ENCODE results near the gene WHRN.

DNA sequence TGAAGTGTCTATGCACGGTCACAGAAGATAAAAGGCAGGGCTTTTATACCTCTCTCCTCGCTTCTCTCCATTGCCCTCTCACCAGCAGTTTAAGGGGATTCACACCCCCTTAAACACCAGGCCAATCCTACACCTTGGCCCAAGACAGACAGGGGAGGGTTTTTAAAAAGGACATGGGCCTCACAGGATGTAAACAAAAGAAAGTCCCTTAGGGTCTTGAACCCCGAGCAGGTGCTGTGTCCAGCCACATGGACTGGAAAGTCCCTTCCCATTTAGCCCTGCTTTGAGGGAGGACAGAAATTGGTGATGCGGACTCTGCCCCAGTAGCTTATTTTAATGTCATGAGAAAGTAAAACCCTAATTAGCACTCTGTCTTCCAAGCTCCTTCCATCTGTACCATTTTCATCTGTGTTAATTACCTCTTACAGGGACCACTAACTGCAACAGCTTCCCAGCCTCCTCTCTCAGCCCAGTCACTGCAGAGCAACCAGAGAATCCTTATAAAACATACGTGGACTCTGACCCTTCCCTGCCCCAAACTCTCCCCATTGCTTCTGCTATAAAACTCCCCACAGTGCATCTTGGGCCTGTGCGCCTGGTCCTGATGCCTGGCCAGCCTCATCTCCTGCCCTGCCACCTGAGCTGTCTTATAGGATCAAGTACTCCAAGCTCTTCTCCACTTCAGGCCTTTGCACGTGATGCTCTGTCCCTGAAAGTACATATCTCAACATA is 16.7 kb downstream of the WHRN start:
- TF ChIP-seq CTCF (IDR thresholded peaks at IDR 0.05; ENCODE audit: insufficient read depth, low read length) = no peak
- TF ChIP-seq POLR2AphosphoS5 (IDR thresholded peaks at IDR 0.05; ENCODE audit: low read depth) = no peak
- no peak for TF ChIP-seq GABPA (IDR thresholded peaks at IDR 0.05; ENCODE audit: low read depth)
- no peak for TF ChIP-seq REST (IDR thresholded peaks at IDR 0.05; ENCODE audit: insufficient replicate concordance, low read depth)
- no peak for TF ChIP-seq SPI1 (IDR thresholded peaks at IDR 0.05; ENCODE audit: borderline replicate concordance, low read depth)
